CD4-positive, alpha-beta T cell treated with Interferon alpha-2 for 1 hour (primary cell): ENCODE data around the gene UROC1.

ENCODE experiments used
- DNase-seq, 2 donors: peaks; one replicate each; pipeline ENCODE4 v3.0.0-alpha.2; 2020 to 2022

Gene UROC1

DNA sequence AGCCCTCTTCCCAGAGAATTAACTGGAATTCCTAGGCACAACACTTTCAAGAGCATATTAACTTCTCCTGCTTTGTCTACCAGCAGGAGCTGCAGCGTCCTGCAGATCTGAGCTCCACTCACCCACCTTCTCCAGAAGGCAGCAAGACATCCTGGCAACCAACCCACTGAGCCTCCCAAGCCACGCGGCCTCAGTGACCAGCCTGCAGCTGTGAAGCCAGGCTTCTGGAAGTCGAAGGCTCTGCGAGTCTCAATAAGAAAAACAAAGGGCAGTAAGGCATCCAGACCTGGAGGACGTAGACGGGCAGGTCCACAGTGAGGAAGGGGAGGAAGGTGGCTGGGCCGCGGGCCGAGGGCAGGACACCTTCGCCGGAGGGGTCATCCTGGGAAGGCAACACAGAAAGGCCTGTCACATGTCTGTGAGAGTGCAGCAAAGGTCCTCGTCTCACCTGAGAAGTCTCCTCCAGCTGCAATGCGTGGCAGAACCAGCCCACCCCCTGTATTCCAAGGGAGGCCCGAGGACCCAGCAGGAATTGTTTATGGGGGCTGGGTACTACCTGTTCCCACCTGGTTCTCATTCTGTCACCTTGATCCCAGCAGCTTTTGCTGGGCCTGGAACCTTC, 78.1 kb downstream of the UROC1 start:
- DNase-seq = no peak

GRCh38 chr3:126438746-126439145, 78.8 kb downstream of the UROC1 start:
- DNase-seq = no peak

GRCh38 chr3:126438186-126438585, 79.4 kb downstream of the UROC1 start:
- no peak for DNase-seq

DNA sequence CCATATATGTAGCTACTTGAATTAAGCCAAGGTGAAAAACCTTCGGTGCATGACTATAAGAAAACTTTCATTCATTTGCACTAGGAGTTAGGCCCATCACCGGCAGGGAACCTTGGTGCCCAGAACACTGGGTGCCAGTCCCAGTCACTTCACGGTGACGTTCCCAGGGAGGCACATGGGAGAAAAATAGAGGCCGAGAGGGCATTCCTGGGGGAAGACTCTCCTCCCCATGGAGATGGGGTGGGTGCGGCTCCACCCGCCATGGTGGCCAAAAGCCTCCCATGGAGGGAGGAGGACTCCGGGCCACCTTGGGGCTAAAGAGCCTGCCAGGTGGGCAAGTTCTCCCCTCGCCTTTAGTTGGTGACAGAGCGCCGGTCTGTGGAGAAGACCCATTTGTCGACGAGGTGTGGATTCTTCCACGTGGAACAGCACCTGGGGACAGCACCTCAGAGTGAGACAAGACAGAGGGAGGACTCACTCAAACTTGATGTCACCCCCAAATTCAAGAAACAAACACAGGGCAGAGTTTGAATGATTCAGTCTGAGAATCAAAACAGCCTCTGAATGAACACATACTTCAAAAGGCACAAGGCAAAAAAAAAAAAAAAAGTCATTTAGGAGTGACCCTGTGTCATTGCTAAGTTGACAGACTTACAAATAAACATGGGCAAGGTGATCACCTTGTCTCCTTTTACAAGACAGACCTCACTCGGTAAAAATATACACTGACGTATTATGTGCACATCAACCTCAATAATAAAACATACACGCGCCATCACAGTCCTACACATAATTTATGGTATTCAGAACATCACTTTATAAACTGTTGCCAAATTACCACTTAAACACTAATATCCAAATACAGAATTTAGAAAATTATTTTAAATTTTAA, 80.5 kb downstream of the UROC1 start:
- DNase-seq = no peak

- DNase-seq = no peak
These were observed 81.9 kb downstream of the UROC1 start for GRCh38 chr3:126435456-126436315.

- no peak for DNase-seq
These were observed 82.6 kb downstream of the UROC1 start for GRCh38 chr3:126434931-126435411.

DNA sequence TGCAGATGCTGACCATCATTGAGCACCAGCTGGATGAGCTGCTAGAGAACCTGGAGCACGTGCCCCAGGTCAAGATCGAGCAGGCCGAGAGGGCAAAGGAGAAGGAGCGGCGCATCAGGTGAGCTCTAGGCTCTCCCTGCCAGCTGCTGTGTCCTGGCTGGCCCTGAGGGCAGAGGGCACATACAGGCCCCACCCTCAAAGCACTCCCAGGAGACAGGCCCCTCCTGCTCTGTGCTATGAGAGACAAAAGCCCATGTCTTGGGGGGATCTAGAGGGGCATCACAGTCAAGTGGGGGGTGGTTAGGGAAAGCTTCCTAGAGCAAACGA, 83.3 kb downstream of the UROC1 start:
- no peak for DNase-seq

GRCh38 chr3:126433496-126434263, 83.9 kb downstream of the UROC1 start:
- no peak for DNase-seq

DNA sequence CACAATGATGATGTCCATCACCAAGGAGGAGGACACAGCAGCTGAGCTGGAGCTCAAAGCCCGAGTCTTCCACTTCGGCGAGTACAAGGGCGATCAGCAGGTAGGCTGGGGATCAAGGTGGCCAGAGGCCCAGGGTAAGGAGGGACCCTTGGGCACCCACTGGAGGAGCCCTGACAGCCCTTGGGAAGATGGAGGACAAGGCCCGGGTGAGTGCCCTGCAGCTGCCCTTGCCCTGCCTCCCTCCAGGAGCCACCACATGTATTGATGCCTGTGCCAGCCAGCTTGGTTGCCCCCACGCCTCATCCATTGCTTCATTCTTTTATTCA, 84.5 kb downstream of the UROC1 start:
- no peak for DNase-seq

- no peak for DNase-seq
These were observed 85.0 kb downstream of the UROC1 start for GRCh38 chr3:126432361-126433104.
